Measurements from ENCODE around the gene COL25A1.

COL25A1 gene

GRCh38 chr4:109291707-109292238 is 10.7 kb downstream of the COL25A1 start:
- no peak for DNase-seq (ENCODE audit: low read depth)

DNA sequence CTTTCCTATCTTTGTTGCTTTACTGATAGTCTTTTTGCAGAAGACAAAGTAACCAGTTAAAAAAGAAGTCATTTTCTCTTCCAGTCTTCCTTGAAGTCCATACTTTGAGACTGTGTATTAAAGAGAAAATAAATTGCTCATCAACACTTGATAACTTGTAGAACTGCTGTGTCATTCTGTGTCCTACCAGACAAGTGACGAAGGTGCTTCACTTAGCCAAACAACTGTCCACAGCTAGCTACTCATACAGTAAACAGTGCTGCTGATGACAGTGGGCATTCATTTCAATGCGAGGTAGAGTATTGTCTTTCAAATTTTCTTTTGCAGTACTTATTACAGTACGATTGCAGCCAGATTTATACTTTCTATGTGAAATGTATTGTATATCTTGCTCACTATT is 11.5 kb downstream of the COL25A1 start:
- no peak for DNase-seq (ENCODE audit: low read depth)

GRCh38 chr4:109278594-109279031 is 23.8 kb downstream of the COL25A1 start:
- no peak for DNase-seq (ENCODE audit: low read depth)

DNA sequence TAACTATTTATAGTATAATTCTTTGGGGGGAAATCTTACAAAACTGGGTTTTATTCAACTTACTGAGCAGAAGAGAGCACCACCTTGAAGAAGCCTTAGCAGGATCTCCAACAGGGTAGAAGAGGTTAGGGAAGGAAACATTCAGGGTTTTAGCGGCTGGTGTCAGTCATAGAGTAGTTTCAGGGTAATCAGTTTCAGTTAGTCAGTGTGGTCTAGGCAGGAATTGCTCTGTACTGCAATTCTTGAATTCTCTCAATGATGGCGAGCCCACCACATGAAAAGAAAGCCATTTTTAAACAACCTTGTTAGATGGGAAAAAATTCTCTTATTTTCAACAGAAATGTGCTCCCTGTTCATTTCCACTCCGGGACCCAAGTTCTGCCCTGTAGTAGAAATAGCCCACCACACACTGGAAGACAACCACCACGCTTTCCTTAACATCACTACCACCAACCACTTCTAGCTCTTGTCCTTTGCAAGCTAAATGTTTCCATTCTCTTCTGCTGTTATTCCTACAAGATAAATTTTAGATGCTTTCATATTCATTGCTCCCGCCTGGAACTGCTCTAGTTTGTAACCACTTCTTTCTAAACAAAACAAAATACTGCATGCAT is 25.9 kb downstream of the COL25A1 start:
- no peak for DNase-seq (ENCODE audit: low read depth)

DNA sequence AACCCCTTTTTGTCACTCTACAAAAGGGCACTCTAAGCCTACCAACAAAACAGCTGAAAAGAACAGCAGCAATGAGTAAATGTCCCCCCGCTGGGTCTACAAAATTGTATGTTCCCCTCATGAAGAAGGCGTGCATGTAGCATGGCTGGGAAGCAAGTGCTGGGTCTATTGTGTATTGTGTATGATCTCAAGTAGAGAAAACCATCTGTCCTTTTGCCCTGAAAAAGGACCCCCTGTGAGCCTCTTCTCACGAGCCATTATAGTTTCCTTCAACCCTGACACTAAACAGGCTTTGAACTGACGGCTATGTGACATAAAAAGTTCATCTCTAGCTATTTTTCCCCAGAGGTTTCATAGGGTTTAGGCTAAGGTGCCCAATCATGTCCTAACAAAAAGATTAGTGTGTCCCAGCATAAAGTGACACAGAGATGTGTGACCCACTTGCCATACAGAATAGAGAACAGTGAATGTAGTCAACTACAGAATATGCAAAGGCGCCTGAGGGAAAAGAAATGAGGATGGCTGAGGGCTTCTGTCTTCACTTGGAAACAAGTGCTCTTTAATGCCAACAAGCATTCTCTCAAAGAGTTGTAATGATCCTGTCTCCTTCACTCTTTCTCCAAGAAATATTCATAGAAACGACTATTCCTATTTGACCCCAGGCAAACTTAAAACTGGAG is 27.3 kb downstream of the COL25A1 start:
- no peak for DNase-seq (ENCODE audit: low read depth)

GRCh38 chr4:109266891-109267290 is 35.6 kb downstream of the COL25A1 start:
- DNase-seq (ENCODE audit: low read depth), result no peak

GRCh38 chr4:109266236-109266635 is 36.2 kb downstream of the COL25A1 start:
- DNase-seq (ENCODE audit: low read depth), result no peak

- no peak for DNase-seq (ENCODE audit: low read depth)
These were observed 38.7 kb downstream of the COL25A1 start for GRCh38 chr4:109263721-109264120.

DNA sequence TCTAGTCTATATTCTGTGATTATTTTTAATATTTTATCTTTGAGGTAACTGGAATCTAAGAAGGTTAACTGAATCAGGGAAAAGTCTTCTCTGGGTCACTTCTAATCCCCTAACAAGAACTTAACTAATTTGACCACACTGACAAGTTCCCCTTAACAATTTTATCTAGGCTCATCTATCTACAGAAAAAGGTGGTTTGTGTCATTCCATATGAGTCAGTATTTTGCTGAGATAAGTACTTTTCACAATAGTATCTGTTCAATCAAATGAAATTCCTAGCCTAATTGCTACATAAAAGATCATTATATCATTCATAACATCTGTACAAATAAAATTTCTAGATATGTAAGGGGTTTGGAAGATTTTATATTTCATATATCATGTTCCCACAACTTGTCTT is 45.6 kb downstream of the COL25A1 start:
- DNase-seq (ENCODE audit: low read depth), result no peak

DNA sequence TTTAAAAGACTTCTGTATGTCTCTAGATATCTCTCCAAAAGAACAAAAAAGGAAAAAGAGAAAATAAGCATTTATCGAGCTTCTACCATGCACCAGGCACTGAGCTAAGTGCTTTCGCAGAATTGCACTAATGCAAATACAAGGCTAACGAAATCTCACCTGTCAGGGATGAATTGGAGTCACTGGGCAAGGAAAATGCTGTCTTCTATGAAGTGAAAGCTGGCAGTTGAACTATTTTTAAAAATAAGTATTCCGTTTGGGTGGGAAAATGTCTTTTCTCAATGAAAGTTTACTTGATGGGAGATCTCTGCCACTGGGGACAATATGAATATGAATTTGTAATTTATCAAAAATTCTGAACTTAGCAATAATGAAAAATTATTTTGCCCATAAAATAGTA is 47.6 kb downstream of the COL25A1 start:
- DNase-seq (ENCODE audit: low read depth), result no peak

DNA sequence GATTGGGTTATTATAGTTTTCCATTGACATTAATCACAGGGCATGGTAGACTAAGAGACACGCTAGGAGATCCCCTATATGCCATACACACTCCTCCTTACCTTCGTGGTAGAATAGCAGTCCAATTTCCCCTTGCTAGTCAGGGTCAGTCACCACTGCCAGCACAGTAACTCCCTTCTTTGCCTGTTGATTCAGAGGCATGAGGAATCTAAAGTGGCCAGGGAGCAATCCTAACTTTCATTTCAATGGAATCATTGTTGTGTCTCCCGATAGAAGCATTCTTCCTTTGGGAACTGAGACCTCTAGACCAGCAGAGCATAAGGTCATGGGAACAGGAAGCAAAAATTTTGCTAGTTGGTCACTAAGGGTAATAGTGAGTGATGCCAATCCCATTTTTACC is 51.1 kb downstream of the COL25A1 start:
- no peak for DNase-seq (ENCODE audit: low read depth)

GRCh38 chr4:109248322-109248900 is 54.0 kb downstream of the COL25A1 start:
- DNase-seq (ENCODE audit: low read depth), result no peak

DNA sequence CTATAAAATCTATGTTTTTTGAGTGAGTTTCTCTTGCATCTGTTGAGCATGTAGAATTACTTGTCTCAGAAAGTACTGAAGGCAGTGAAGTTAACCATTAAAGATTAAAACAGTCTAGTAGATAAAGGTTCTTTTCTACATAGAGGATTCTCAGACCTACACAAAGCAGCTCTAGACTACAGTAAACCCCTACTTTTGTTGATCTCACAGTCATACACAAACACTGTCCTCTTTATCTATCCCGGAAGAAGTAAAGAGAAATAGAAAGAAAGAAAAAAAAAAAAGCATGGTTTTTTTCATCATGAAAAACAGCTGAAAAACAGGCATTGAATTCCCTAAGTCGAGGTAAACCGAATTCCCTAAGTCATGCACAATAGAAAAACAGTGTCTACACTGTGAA is 58.6 kb downstream of the COL25A1 start:
- DNase-seq (ENCODE audit: low read depth), result no peak

DNA sequence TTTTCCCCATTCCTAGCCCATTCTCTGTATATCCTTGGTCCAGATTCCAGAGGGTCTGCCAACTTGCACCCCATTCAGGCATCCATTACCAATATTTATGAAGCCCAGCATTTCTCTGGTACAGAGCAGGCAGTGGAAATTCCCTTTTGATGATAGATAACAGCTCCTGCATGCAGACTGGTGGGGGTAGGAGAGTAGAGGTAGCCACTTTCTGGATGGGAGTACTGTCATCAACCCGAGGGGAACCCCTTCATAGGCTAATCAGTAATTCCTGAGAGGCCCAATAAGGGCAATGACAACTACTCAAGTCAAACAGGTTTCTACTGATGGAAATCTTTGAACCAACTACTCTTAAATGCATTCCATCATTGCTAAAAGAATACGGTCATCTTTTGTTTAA is 63.7 kb downstream of the COL25A1 start:
- no peak for DNase-seq (ENCODE audit: low read depth)

- no peak for DNase-seq (ENCODE audit: low read depth)
These were observed 66.8 kb downstream of the COL25A1 start for GRCh38 chr4:109235683-109236082.

DNA sequence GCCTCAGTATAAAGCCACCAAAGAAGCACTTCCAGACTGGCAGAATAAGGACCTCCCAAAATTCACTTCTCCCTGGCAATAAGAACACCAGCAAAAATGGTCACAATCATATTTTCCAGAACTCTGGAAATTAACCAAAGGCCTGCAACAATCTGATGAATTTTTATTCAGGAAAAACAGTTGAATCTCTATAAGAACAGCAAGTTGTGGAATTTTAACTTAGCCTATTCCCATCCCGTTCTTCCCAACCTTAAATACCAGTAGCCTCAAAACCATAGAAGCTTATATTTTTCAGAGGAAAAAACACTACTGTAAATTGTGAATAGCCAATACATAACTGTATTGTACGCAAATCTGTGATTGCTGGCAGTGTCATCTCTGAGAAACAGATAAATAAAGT is 67.9 kb downstream of the COL25A1 start:
- DNase-seq (ENCODE audit: low read depth), result no peak

DNA sequence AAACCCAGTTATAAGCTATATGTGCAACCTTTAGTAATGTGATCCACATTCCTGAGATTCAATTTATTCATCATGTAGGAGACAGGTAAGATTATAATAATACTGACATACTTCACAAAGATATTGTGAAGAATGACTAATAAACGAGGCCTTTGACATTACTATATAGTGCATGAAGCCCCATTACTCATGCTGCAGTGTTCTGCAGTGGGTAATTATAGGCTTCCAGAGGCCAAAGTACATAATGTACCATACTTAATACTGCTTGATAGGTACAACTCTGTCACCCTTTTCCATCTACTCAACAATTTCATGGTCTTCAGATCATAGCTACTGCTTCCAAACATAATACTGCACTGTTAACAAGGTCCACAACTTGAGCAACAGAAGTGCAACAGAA is 68.9 kb downstream of the COL25A1 start:
- no peak for DNase-seq (ENCODE audit: low read depth)

- DNase-seq (ENCODE audit: low read depth), result no peak
These were observed 69.8 kb downstream of the COL25A1 start for GRCh38 chr4:109232681-109233080.

DNA sequence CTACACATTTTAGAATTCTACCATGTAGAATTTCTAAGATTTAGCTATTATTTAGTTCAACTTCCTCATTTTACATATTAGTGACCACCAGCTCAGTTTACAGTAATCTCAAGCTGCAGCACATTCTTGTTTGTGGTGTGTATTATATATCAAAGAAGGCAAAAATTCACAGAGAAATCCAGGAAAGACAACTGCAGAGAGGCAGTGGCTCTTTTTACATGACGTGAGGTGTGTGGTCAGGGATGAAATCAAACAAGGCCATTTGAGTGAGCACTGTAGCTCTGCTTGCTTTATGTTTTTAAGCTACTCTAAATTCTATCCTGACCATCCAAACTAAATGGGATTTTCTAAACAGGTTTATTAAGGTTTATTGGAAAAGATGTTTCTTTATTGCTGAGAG is 71.1 kb downstream of the COL25A1 start:
- no peak for DNase-seq (ENCODE audit: low read depth)

DNA sequence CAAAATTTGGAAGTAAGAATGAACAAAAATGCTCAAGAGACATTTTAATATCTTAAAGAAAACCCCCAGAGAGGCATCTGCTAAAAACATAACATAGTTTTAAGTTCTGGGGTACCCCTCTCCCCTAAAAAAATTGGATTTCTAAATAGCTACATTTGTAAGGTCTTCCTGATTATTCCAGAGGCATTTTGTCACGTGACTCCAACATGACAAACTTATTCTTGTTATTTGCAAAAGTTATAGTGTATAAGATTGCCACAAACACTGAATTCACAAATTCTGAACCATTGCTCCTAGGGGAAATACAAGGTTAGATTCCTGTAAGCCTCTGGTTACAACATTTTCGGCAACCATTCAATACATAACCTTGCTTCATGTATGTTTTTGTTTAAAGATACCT is 73.4 kb downstream of the COL25A1 start:
- DNase-seq (ENCODE audit: low read depth), result no peak

DNA sequence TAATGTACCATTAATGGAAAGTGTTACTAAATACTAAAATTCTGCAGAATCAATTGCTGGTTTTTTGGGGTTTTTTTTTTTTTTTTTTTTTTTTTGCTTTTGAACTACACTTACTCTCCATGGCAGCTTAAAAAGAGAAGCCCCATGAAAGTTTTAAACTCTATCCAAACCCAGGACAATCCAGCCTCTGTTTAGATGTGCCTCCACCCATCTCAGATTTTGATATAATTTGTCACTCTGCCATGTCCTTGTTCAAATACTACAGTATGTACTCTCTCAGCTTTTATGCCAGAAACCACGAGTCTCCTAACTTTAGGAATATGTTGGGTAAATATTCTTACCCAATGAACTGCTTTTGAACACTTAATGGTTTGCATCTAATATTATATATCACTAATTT is 84.2 kb downstream of the COL25A1 start:
- DNase-seq (ENCODE audit: low read depth), result no peak

DNA sequence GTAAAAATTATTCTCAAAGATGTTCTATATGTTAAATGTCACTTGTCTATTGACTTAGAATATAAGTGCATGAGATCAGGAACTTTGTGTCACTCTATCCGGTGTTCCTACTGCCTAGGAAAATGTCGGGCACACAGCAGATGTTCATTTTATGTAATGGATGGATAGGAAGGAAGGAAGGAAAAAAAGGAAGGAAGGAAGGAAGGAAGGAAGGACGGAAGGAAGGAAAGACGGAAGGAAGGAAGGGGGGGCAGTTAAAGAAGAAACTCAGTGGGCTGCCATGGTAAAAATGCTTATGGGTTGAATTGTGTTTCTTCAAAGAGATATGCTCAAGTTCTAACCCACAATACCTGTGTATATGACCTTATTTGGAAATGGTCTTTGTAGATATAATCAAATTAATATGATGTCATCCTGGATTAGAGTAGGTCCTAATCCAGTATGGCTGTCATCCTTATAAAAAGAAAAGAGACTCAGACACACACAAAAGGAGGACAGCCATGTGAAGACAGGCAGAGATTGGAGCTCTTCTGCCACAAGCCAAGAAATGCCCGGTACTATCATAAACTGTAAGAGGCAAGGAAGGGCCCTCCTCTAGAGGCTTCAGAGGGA is 86.3 kb downstream of the COL25A1 start:
- no peak for DNase-seq (ENCODE audit: low read depth)

GRCh38 chr4:109215506-109215905 is 87.0 kb downstream of the COL25A1 start:
- no peak for DNase-seq (ENCODE audit: low read depth)

Measured in fibroblast of the conjunctiva (primary cell).